Cardiac muscle cell (in vitro differentiated cells and primary cell): ENCODE results near the gene AADAC. TPM values are rescaled to one million over a fixed set of nuclear protein-coding genes. Genes with fewer than 3 reads are reported as not detected.
"Not testable (repeated sequence)": the region's sequence is repeated elsewhere in the genome, so short reads cannot be mapped to it uniquely, and the experiment has no call there.

Source experiments
- DNase-seq, 2 donors: peaks; one replicate each; pipeline versions ENCODE4 v3.0.0 to v3.0.0-alpha.2; 2010 to 2017; ENCODE audit warnings: low read depth in 1 of 2, low spot score in 1 of 2
- H3K27ac ChIP-seq: fragments of 200-600 bp; sonication (generic); 2 replicates; pipeline ENCODE4 v1.5.1; 2016
- H3K27me3 ChIP-seq: fragments of 200-600 bp; sonication (generic); 2 replicates; pipeline ENCODE4 v1.6.0; 2016; ENCODE audit warnings: control low read depth
- H3K36me3 ChIP-seq: fragments of 200-600 bp; sonication (generic); 2 replicates; pipeline ENCODE4 v1.5.1; 2016; ENCODE audit warnings: control low read depth
- H3K4me1 ChIP-seq: fragments of 200-600 bp; sonication (generic); 2 replicates; pipeline ENCODE4 v1.8.1; 2017; ENCODE audit warnings: low read depth, mild to moderate bottlenecking, mixed run types
- H3K4me3 ChIP-seq: fragments of 200-600 bp; sonication (generic); 2 replicates; pipeline ENCODE4 v1.5.1; 2016; ENCODE audit warnings: mild to moderate bottlenecking
- H3K9me3 ChIP-seq: fragments of 200-600 bp; sonication (generic); 2 replicates; pipeline ENCODE4 v1.5.1; 2017; ENCODE audit warnings: low read depth, mild to moderate bottlenecking, control low read depth
- CTCF ChIP-seq: IDR thresholded peaks from 2 replicates; pipeline ENCODE4 v1.5.1; 2012; ENCODE audit warnings: low read depth, mild to moderate bottlenecking, low read length
- polyA plus RNA-seq: library from polyadenylated mRNA; unstranded; fragments of >200 nt; fragmentation: Nextera tagmentation; extraction: Ambion mirVana; gene quantifications from 2 replicates; pipeline ENCODE4 v1.2.1, GENCODE V29; 2016
- total RNA-seq: library from RNA; depleted of rRNA; stranded (reverse); fragments of >200 nt; gene quantifications from 2 replicates; pipeline ENCODE4 v1.2.3, GENCODE V29; 2016

The AADAC gene
- total and polyA plus RNA-seq, 2 experiments from 2014 or later = 0.12 TPM; not detected in 1

GRCh38 chr3:151843275-151843674 lies 29.4 kb downstream of the AADAC start:
- no peaks in the 10 kb centered on the region for H3K36me3 ChIP-seq
- H3K27ac ChIP-seq = no peak overlapping the region
- DNase-seq = peak in 1 of 2 donors; percentile 33
- no peaks in the 10 kb centered on the region for H3K9me3 ChIP-seq
- no peaks in the 10 kb centered on the region for H3K27me3 ChIP-seq
- H3K4me1 ChIP-seq = no peaks in the 10 kb centered on the region
- no peak for TF ChIP-seq CTCF
- H3K4me3 ChIP-seq = no peak overlapping the region

- no peak for TF ChIP-seq CTCF
- H3K9me3 ChIP-seq = no peaks in the 10 kb centered on the region
- no peaks in the 10 kb centered on the region for H3K27me3 ChIP-seq
- no peak for DNase-seq
- no peak overlapping the region for H3K27ac ChIP-seq
- H3K4me3 ChIP-seq = no peak overlapping the region
- H3K4me1 ChIP-seq = no peaks in the 10 kb centered on the region
- H3K36me3 ChIP-seq = no peaks in the 10 kb centered on the region
These were observed 31.5 kb downstream of the AADAC start for GRCh38 chr3:151845306-151845905.

GRCh38 chr3:151850065-151850464 lies 36.1 kb downstream of the AADAC start:
- DNase-seq, H3K4me3 ChIP-seq, H3K36me3 ChIP-seq, H3K27ac ChIP-seq, H3K27me3 ChIP-seq, H3K9me3 ChIP-seq, H3K4me1 ChIP-seq: not testable (repeated sequence)

GRCh38 chr3:151852074-151852811 lies 38.3 kb downstream of the AADAC start:
- Histone ChIP-seq H3K27ac (no peak overlapping the region), H3K9me3 (no peaks in the 10 kb centered on the region), H3K27me3 (no peaks in the 10 kb centered on the region), H3K36me3 (no peaks in the 10 kb centered on the region), H3K4me3 (no peak overlapping the region), H3K4me1 (no peaks in the 10 kb centered on the region)
- no peak for TF ChIP-seq CTCF
- no peak for DNase-seq

- no peaks in the 10 kb centered on the region for H3K4me1 ChIP-seq
- H3K9me3 ChIP-seq = no peaks in the 10 kb centered on the region
- H3K36me3 ChIP-seq = no peaks in the 10 kb centered on the region
- no peak overlapping the region for H3K27ac ChIP-seq
- no peak for TF ChIP-seq CTCF
- no peak for DNase-seq
- no peak overlapping the region for H3K4me3 ChIP-seq
- H3K27me3 ChIP-seq = no peaks in the 10 kb centered on the region
These were observed 42.2 kb downstream of the AADAC start for GRCh38 chr3:151856118-151856517.

GRCh38 chr3:151856641-151857040 lies 42.7 kb downstream of the AADAC start:
- no peaks in the 10 kb centered on the region for H3K9me3 ChIP-seq
- DNase-seq = no peak
- H3K4me1 ChIP-seq = no peaks in the 10 kb centered on the region
- no peak overlapping the region for H3K4me3 ChIP-seq
- no peaks in the 10 kb centered on the region for H3K36me3 ChIP-seq
- H3K27ac ChIP-seq = no peak overlapping the region
- no peak for TF ChIP-seq CTCF
- no peaks in the 10 kb centered on the region for H3K27me3 ChIP-seq
